GM19452 (cell line): ENCODE measurements around the gene GANAB.
"Not testable (repeated sequence)": the region's sequence is repeated elsewhere in the genome, so short reads cannot be mapped to it uniquely, and the experiment has no call there.

Source experiments
- ATAC-seq: cut with Tn5 transposase; IDR thresholded peaks from one replicate; pipeline ENCODE4 v1.9.1; 2021; ENCODE audit not compliant: unreplicated experiment

Gene GANAB

DNA sequence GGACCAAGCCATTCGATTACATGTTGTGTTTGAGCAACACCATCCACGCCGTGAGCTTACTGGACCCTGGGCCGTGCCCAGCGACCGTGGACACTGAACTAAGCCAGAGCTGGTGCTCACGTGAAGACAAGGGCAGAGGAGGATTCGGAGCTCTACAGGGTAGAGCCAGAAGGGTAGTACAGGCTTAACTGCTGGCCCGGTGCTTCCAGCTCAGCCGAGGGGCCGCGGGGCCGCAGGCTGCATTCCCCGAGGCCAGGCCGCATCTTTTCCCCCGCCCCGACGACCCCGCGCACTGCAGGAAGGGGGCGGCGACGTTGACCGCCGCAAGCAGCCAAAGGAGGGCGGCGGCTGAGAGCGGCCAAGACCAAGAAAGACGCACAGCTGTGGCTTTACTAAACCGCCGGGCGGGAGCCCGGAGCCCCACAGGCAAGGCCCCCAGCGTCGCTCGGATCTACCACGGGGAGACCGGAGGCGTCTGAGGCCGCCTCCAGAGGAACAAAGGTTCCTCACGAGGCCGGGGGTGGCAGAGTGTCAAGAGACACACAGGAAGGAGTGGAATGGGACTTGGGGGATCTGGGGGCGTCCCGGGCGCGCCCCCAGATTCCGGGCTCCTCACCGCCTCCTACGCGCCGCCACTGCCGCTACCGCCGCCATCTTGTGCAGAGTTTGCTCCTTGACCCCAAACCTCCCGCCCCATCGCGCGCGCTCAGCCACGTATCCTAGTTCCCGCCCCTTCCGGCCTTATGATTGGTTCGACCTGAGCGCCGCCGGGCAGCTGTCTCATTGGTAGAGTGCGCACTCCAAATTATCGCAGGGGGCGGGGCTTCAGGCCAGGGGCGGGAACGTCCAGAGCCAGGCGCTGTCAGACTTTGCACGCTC is at the start of gene GANAB:
GANAB (minus strand) TSS at position 668 of the 879 bp plus-strand sequence; CDS start at position 654, 14 bp downstream.
- ATAC-seq = peak; percentile 90

DNA sequence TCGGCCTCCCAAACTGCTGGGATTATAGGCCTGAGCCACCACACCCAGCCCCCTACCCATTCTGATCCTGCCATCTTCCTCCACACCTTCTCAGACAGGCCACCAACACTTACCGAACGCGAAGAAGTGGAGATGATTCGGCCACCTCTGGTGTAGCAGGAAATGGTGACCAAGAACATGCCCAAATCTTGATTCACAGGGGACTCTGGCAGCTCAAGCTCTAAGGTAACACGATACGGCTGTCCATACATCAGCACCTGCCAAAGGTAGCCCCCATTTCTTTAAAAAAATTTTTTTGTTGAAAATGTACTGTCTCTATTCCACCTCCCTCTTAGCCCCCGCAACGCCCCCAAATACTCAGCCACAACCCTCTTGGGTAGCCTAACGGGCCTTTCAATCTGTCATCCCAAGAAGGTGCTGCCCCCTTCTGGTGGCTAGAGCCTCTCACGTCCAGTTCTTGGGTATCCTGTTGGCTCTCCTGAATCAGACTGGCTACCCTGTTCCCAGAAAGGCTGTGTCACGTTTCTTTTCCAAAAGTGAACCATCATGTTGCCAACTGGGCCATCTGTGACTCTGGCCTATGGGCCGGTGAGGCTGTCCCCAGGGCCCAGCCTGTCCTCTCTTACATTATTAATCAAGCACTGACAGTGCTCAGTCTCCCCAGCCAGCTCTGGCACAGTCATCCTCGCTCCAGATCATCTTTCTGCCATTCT is 48.2 kb upstream of the GANAB start:
- no peak for ATAC-seq

DNA sequence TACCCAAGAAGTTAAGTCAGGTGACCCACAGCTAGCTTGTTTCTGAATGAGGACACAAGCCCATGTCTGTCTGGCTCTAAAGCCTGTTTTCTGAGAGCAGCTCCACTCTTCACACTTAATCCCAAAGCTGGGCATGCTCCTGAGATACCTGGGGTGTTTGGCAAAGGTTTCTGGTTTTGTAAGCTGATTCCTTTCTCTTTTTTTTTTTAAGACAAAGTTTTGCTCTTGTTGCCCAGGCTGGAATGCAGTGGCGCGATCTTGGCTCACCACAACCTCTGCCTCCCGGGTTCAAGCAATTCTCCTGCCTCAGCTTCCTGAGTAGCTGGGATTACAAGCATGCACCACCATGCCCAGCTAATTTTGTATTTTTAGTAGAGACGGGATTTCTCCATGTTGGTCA is 47.2 kb upstream of the GANAB start:
- ATAC-seq = not testable (repeated sequence)

DNA sequence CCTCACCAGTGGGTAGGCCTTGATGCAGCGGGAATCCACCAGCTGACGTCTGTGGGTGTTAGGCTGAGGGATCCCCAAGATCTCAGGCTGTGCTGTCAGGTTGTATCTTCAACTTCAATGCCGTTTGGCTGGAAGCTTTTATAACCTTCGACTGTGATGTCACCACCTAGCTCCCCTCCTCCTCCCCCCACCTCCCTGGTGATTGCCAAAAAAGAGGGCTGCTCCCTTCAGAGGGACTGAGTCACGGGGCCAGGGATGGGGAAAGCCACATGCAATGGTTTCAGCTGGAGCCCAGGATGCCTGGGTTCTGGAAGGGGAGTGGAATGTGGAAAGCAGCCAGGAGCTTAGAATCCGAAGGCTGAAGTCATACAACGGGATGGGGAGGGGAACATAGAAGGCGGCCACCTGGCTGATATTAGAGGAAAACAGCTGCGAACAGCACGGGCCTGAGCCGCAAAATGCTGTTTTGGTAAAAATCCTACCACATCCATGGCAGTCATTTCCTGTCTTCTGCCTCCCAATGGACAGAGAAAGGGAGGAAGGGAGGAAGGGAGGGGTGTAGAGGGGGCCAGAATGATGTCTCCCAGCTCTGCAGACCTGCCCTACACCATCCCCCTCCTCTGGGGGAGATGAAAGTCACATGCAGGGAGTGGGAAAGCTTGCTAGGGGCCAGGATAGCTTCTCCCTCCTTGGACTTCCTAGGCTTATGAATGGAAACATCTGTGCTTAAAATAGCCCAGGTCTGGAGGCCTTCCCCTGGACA is 43.2 kb upstream of the GANAB start, which contains the start of gene LRRN4CL:
LRRN4CL (minus strand) TSS at position 110 of the 763 bp plus-strand sequence. CDS start 1,022 bp downstream, outside the sequence.
- ATAC-seq = no peak

GRCh38 chr11:62688491-62688890 is 42.1 kb upstream of the GANAB start:
- no peak for ATAC-seq

DNA sequence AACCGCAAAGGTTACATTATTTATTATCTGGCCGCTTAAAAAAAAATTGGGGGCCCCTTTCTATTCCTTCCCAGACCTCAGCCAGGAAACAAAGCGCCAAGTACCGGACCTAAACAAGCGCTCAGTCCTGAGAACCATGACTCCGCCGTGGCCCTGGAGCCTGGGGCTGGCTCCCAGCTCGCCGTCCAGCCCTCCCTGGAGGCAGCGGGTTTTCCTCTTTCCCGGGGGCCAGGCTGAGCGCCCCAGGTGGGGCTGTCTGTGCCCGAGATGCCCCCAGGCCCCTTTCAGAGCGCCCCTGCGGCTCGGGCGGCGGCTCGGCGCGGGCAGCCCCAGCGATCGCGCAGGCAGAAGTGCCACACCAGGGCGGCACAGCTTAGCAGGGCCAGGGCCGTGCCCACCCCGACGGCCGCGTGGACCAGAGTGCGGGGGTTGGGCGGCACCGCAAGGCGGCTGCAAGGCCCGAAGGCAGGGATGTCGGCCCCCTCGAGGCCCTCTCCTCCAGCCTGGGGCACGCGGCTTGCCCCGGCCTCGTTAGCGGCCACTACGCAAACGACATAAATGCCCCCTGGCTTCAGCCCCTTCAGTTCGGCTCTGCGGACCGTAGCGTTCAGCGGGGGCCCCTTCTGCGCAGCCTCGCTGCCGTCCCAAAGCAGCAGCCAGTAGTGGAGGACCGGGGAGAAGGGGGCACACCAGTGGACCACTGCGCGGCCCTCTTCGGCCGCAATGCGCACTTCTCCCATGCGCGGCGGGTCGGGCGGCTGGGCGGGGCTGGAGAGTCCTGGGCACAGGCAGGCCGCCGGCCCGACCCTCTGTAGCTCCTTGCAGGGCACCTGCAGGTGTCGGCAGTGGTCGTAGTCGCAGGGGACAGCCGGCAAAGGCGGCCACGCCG is 41.3 kb upstream of the GANAB start:
- no peak for ATAC-seq

GRCh38 chr11:62682518-62682917 is 36.1 kb upstream of the GANAB start:
- no peak for ATAC-seq

GRCh38 chr11:62680825-62681240 is 34.4 kb upstream of the GANAB start:
- no peak for ATAC-seq

DNA sequence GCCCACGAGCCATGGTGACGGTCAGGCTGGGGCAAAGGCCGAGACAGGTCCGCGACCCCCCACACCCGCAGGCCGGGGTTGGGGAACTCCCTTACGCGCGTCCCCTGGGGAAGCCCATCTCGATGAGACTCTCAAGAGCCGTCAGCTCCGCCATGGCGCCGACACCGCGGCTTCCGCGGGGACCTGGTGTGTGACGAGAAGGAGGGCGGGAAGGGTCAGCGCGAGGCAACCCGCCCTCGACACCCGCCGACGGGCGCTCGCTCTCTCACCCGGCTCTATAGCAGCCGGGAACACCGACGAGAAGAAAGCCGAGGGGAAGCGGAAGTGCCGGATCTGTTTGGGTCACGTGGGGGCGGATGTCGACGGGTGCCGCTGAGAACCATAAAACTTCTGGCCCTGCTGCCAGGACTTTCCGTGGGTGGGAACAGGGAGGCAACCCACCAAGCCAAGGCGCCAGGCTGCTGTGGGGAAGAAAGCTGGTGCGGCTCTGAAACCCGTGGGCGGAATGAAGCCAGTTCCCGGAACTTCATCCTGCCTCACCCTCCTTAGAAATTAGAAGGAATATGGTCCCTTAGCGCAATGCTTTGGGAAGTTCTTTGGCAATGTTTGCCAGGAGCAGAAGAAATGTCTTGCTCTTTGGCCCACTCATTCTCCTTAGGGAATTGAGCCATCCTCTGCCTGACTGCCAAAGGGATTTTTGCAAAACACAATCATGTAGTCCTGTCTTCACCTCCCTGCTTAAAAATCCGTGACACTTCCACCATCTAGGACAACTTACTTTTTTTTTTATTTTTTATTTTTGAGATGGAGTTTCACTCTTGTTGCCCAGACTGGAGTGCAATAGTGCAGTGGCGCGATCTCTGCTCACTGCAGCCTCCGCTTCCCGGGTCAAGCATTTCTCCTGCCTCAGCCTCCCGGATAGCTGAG is 32.6 kb upstream of the GANAB start, which contains the start of gene UBXN1:
UBXN1 (minus strand) TSS at position 304 of the 927 bp plus-strand sequence; CDS start at position 154, 150 bp downstream.
- ATAC-seq = peak; percentile 71

DNA sequence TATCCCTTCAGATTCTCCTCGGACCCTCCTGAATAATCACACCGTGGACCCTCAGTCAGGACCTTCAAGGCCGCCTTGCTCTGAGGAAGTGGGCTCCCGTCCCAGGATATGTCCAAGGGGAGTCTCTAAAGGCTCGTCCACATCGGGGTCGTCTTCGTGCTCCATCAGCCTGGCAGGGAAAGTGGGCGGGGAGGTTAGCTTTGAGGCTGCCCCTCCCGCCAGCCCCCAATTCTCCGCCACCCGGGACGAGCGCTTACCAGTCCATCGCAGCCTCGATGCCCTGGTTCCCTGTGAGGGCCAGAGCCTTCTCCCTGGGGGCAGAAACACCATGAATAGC is 32.0 kb upstream of the GANAB start:
- ATAC-seq = no peak

- ATAC-seq = no peak
These were observed 31.3 kb upstream of the GANAB start for GRCh38 chr11:62677714-62678113.

DNA sequence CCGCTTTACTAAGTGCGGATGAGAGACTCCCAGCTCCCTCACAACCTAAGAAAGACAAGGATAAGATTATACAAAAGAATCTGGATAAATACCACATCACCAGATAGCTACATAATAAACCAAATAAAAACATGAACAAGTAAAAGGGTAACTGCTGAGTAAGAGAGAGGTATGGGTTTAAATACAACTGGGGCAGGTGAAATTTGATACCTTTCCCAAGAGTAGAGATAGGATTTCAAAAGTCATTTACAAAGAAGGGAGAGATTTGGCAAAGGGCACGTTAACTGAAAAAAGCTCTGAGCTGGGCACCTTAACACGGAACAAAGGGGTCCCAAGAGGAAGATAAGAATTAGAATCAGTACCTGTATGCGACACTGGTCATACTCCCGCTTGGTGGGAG is 30.7 kb upstream of the GANAB start:
- no peak for ATAC-seq

DNA sequence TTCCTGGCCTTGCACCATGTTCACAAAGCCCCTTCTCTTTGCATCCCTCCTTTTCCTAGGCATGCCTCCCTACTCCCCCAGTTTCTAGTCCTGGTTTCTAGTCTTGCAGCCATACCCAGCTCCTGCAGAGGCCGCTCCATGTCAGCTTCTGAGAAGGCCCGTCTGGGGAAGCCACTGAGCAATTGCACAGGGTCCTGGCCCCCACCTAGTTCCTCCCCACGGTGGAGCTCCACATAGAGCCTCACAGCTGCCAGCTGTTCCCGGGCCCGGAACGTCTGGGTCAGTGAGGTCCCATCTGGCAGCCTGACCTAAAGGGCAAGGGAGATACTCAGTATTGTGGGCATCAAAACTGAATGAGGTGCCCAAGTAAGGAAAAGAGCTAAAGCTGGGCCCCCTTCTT is 30.3 kb upstream of the GANAB start:
- ATAC-seq = no peak

DNA sequence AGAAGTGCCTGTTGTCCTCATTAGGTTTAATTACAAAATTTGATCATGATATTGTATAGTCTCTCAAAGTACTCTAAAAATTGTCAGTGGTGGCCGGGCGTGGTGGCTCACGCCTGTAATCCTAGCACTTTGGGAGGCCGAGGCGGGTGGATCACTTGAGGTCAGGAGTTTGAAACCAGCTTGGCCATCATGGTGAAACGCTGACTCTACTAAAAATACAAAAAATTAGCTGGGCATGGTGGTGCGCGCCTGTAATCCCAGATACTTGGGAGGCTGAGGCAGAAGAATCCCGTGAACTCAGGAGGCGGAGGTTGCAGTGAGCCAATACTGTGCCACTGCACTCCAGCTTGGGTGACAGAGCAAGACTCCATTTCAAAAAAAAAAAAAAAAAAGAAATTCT is 29.0 kb upstream of the GANAB start:
- ATAC-seq = not testable (repeated sequence)

DNA sequence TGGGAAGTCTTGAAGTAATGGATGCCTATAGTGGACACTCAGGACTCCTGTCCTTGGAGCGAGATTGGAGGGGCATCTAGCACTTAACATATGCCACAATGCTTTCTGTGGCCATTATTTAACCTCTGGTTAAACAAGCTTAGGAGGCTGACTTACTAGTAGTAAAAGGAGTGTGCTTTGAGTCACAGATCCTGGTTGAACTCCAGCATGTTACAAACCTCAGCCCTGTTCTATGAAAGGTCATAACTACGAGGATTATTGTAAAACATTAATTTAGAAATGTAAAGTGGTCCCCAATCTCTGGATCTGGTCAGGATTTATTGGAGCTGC is 26.7 kb upstream of the GANAB start:
- ATAC-seq = no peak

GRCh38 chr11:62671608-62672389 is 25.4 kb upstream of the GANAB start, which contains the start of the genes LBHD1 and UQCC3:
TSS of gene LBHD1 (minus strand) at chr11:62672267. CDS start at chr11:62670031, 2,236 bp downstream.
TSS of gene UQCC3 (plus strand) at chr11:62671673. CDS start at chr11:62671746, 73 bp downstream.
- ATAC-seq = peak; percentile 56

GRCh38 chr11:62671236-62671607 is 24.8 kb upstream of the GANAB start:
- ATAC-seq = no peak

DNA sequence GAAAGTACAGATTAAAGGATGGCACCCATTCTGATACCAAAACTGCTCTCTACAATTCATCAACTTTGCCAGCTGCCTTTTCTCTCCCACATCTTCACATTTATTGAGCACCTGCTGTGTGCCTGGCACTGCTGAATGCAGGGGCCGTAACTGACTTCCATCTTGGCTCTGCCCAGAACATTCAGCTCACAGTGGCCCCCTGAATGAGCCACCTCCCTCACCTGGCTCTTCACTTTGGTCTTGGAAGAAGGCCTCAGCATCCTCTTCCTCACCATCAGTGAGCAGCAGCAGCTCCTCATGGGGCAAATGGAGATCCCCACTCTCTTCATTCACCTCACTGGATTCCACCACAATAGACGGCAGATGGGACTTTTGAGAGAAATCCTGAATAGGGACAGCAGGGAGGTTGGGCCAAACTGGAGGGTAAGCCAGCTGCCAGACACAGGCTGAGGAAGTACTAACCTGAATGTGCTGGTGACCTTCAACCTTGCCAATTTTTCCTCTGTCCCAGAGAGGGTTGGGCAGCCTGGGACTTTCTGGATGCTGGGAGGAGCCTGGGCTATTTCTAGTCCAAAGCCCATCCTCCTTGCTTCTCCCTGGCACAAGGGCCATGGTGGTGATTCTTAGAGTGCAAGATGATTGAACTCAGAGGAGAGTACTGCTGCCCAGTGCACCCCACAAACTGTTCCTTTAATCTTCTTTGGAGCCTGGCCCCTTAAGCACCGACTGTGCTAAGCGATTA is 23.2 kb upstream of the GANAB start:
- no peak for ATAC-seq
